ENCODE results near the gene OR4C11. TPM values are rescaled to one million over a fixed set of nuclear protein-coding genes. Genes with fewer than 3 reads are reported as not detected.

The OR4C11 gene
- total RNA-seq: not detected
- polyA plus RNA-seq (2013, experiment 1 of 2): not detected
- polyA plus RNA-seq (2013, experiment 2 of 2): not detected
- long read RNA-seq, experiment 1: 0 reads
- long read RNA-seq, experiment 2: 0 reads
- long read RNA-seq, experiment 3: 0 reads
- long read RNA-seq, experiment 4: 0 reads

DNA sequence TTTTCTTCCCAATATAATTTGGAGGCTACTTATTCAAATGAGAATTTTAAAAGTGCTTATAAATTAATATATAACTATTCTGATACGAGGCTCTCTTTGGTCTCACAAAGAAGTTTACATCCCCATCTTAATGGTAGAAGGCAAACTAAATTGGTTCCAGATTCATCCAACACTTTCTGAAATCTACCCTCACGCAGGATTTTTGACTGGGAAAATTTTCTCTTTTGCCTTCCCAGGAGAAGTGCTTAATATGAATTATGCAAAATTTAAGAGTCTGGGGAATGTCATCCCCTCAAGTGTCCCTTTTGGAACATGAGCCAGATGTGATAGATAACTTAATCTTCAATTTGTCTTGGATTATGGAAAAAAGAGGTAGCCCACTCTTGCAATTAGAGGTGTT is at the start of gene OR4C11:
OR4C11 (minus strand) TSS at position 101 of the 400 bp plus-strand sequence. CDS start 3,272 bp downstream, outside the sequence.
- no peak for DNase-seq
- Histone ChIP-seq H3K9me3 (ENCODE audit: control insufficient read depth, low read length) (peaks cover 22% of the 10 kb centered on the region), H3K4me3 (ENCODE audit: low read length) (no peak within 1 kb of the TSS), H3K9ac (ENCODE audit: extremely low read depth, low read length, poor library complexity, severe bottlenecking) (no peak within 1 kb of the TSS), H3K4me1 (ENCODE audit: control insufficient read depth, insufficient read depth, low read length) (no peaks in the 10 kb centered on the region), H3K36me3 (ENCODE audit: control insufficient read depth, insufficient read depth, low read length) (no peaks in the 10 kb centered on the region), H3K27ac (ENCODE audit: low read depth, low read length) (no peak within 1 kb of the TSS), H3K27me3 (ENCODE audit: control insufficient read depth, insufficient read depth, low read length, poor library complexity, severe bottlenecking) (no peaks in the 10 kb centered on the region)
- Mint-ChIP-seq H3K27me3 (ENCODE audit: insufficient read depth) (no peaks in the 10 kb centered on the region), H3K4me3 (no peak within 1 kb of the TSS), H3K9me3 (peaks cover 43% of the 10 kb centered on the region), H3K27ac (no peak within 1 kb of the TSS), H3K4me1 (no peaks in the 10 kb centered on the region), H3K36me3 (ENCODE audit: low read depth) (no peaks in the 10 kb centered on the region)
- no peak for TF ChIP-seq CTCF (conservative IDR thresholded peaks at IDR 0.05)
- WGBS, 2 experiments (ENCODE audit: insufficient coverage in 1 of 2, insufficient read length in 1 of 2): 40% methylated on average over 1 of the region's 2 CpGs; no CpG with 5 or more reads in 1 of the 2 experiments

- Mint-ChIP-seq H3K4me1 (no peaks in the 10 kb centered on the region), H3K4me3 (no peak overlapping the region), H3K27me3 (ENCODE audit: insufficient read depth) (no peaks in the 10 kb centered on the region), H3K36me3 (ENCODE audit: low read depth) (no peaks in the 10 kb centered on the region), H3K9me3 (peaks cover 51% of the 10 kb centered on the region), H3K27ac (no peak overlapping the region)
- Histone ChIP-seq H3K36me3 (ENCODE audit: control insufficient read depth, insufficient read depth, low read length) (no peaks in the 10 kb centered on the region), H3K27me3 (ENCODE audit: control insufficient read depth, insufficient read depth, low read length, poor library complexity, severe bottlenecking) (no peaks in the 10 kb centered on the region), H3K4me1 (ENCODE audit: control insufficient read depth, insufficient read depth, low read length) (no peaks in the 10 kb centered on the region), H3K9me3 (ENCODE audit: control insufficient read depth, low read length) (peaks cover 42% of the 10 kb centered on the region), H3K27ac (ENCODE audit: low read depth, low read length) (no peak overlapping the region), H3K4me3 (ENCODE audit: low read length) (no peak overlapping the region), H3K9ac (ENCODE audit: extremely low read depth, low read length, poor library complexity, severe bottlenecking) (no peak overlapping the region)
- TF ChIP-seq CTCF (conservative IDR thresholded peaks at IDR 0.05): no peak
- DNase-seq: no peak
Observed at GRCh38 chr11:55655096-55655495, 47.7 kb upstream of the OR4C11 start.

DNA sequence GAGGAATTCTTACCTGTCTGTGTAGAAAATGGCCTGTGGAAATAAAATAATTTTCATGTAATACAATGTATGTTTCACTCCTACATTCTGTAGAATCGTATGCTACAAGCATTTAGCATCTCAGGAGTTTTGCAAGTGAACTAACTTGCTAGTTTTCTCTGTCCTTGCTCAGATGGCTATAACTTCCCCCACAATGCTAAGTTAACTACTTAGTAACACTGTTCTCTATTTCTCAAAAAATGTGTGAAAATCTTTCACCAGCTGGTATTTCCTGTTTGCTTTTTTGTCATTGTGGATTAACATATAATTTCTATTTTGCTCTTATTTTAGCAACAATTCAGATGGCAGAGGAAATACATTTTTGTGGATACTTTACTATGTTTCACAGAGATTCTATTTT is 45.1 kb upstream of the OR4C11 start:
- Histone ChIP-seq H3K9me3 (ENCODE audit: control insufficient read depth, low read length) (peaks cover 40% of the 10 kb centered on the region), H3K9ac (ENCODE audit: extremely low read depth, low read length, poor library complexity, severe bottlenecking) (no peak overlapping the region), H3K4me3 (ENCODE audit: low read length) (no peak overlapping the region), H3K4me1 (ENCODE audit: control insufficient read depth, insufficient read depth, low read length) (no peaks in the 10 kb centered on the region), H3K27ac (ENCODE audit: low read depth, low read length) (no peak overlapping the region), H3K36me3 (ENCODE audit: control insufficient read depth, insufficient read depth, low read length) (no peaks in the 10 kb centered on the region), H3K27me3 (ENCODE audit: control insufficient read depth, insufficient read depth, low read length, poor library complexity, severe bottlenecking) (no peaks in the 10 kb centered on the region)
- Mint-ChIP-seq H3K27ac (no peak overlapping the region), H3K9me3 (peaks cover 53% of the 10 kb centered on the region), H3K27me3 (ENCODE audit: insufficient read depth) (no peaks in the 10 kb centered on the region), H3K4me3 (no peak overlapping the region), H3K36me3 (ENCODE audit: low read depth) (no peaks in the 10 kb centered on the region), H3K4me1 (no peaks in the 10 kb centered on the region)
- 88% methylated on average over 1 of the region's 1 CpG; no CpG with 5 or more reads in 1 of the 2 experiments for WGBS, 2 experiments (ENCODE audit: insufficient coverage in 1 of 2, insufficient read length in 1 of 2)
- DNase-seq: no peak
- TF ChIP-seq CTCF (conservative IDR thresholded peaks at IDR 0.05): no peak
